Cardiac fibroblast (primary cell): ENCODE measurements around the gene COQ10B.

Experiments used
- DNase-seq, 2 donors: peaks; one replicate each; pipeline versions ENCODE4 v3.0.0 to v3.0.0-alpha.2; 2010; ENCODE audit warnings: low read depth in 2 of 2
- H3K4me3 ChIP-seq, 2 donors: replicated peaks in 1 of 2; 1 replicate in 1 of 2; 2 replicates in 1 of 2; pipeline ENCODE4 v1.5.1; 2011; ENCODE audit warnings: low read depth in 2 of 2, low read length in 2 of 2, mild to moderate bottlenecking in 2 of 2, moderate library complexity in 1 of 2
- CTCF ChIP-seq: IDR thresholded peaks from one replicate; pipeline ENCODE4 v1.5.1; 2011; ENCODE audit warnings: low read depth, mild to moderate bottlenecking, low read length, inconsistent platforms

The COQ10B gene

GRCh38 chr2:197434541-197435513, 18.5 kb upstream of the COQ10B start, which contains the start of gene SF3B1:
TSS of gene SF3B1 (minus strand) at chr2:197435028. CDS start at chr2:197434999, 29 bp downstream.
- H3K4me3 ChIP-seq: peak within 1 kb of the TSS; percentile 99
- no peak for TF ChIP-seq CTCF
- peak; percentile 98 for DNase-seq

- H3K4me3 ChIP-seq: peak overlapping the region; percentile 99
- TF ChIP-seq CTCF: no peak
- no peak for DNase-seq
Observed at GRCh38 chr2:197435598-197436420, 17.5 kb upstream of the COQ10B start.

- TF ChIP-seq CTCF: no peak
- no peak overlapping the region for H3K4me3 ChIP-seq
- no peak for DNase-seq
Observed at GRCh38 chr2:197437380-197437779, 16.0 kb upstream of the COQ10B start.

GRCh38 chr2:197442857-197443256, 10.5 kb upstream of the COQ10B start:
- H3K4me3 ChIP-seq: no peak overlapping the region
- DNase-seq: no peak
- no peak for TF ChIP-seq CTCF

- TF ChIP-seq CTCF: no peak
- no peak overlapping the region for H3K4me3 ChIP-seq
- DNase-seq: no peak
Observed at GRCh38 chr2:197445746-197446145, 7.6 kb upstream of the COQ10B start.

- no peak for DNase-seq
- no peak overlapping the region for H3K4me3 ChIP-seq
- TF ChIP-seq CTCF: no peak
Observed at GRCh38 chr2:197446844-197447243, 6.5 kb upstream of the COQ10B start.
